LNCaP clone FGC (cell line): ENCODE results near the gene IL36B.

Experiments
- DNase-seq: peaks from one replicate; pipeline ENCODE4 v3.0.0-alpha.2; 2011; ENCODE audit warnings: low read depth
- H3K4me3 ChIP-seq: 2 replicates; pipeline ENCODE4 v1.5.1; 2011; ENCODE audit warnings: mild to moderate bottlenecking, low read depth, low read length, control low read depth
- TF ChIP-seq, protein P1 (sequence below): IDR thresholded peaks from 2 replicates; pipeline ENCODE4 v1.5.1; 2012; ENCODE audit warnings: mild to moderate bottlenecking; ENCODE audit not compliant: control insufficient read depth, insufficient read depth; ENCODE audit errors: extremely low read depth

IL36B gene

GRCh38 chr2:112993831-112994230, 58.8 kb downstream of the IL36B start:
- no peak for DNase-seq
- H3K4me3 ChIP-seq = no peak overlapping the region
- TF ChIP-seq, protein P1, sequence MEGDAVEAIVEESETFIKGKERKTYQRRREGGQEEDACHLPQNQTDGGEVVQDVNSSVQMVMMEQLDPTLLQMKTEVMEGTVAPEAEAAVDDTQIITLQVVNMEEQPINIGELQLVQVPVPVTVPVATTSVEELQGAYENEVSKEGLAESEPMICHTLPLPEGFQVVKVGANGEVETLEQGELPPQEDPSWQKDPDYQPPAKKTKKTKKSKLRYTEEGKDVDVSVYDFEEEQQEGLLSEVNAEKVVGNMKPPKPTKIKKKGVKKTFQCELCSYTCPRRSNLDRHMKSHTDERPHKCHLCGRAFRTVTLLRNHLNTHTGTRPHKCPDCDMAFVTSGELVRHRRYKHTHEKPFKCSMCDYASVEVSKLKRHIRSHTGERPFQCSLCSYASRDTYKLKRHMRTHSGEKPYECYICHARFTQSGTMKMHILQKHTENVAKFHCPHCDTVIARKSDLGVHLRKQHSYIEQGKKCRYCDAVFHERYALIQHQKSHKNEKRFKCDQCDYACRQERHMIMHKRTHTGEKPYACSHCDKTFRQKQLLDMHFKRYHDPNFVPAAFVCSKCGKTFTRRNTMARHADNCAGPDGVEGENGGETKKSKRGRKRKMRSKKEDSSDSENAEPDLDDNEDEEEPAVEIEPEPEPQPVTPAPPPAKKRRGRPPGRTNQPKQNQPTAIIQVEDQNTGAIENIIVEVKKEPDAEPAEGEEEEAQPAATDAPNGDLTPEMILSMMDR = no peak

DNA sequence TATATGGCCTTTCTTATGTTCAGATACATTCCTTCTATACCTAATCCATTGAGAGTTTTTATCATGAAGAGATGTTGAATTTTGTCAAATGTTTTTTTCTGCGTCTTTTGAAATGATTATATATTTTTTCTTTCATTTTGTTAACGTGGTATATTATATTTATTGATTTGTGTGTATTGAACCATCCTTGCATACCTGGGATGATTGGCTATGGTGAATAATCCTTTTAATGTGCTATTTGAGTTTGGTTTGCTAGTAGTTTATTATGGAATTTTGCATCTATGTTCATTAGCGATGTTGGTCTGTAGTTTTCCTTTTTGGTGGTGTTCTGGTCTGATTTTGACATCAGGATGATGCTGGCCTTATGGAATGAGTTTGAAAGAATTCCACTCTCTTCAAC, 63.1 kb downstream of the IL36B start:
- no peak overlapping the region for H3K4me3 ChIP-seq
- no peak for DNase-seq
- TF ChIP-seq, protein P1 = no peak

DNA sequence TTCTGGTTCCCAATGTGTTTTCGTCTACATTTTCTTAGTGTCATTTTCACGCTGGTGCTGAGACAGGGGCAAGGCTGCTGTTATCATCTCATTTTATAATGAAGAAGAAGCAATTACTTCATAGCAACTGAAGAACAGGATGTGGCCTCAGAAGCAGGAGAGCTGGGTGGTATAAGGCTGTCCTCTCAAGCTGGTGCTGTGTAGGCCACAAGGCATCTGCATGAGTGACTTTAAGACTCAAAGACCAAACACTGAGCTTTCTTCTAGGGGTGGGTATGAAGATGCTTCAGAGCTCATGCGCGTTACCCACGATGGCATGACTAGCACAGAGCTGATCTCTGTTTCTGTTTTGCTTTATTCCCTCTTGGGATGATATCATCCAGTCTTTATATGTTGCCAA, 67.6 kb downstream of the IL36B start:
- no peak for DNase-seq
- TF ChIP-seq, protein P1 = no peak
- H3K4me3 ChIP-seq = no peak overlapping the region

DNA sequence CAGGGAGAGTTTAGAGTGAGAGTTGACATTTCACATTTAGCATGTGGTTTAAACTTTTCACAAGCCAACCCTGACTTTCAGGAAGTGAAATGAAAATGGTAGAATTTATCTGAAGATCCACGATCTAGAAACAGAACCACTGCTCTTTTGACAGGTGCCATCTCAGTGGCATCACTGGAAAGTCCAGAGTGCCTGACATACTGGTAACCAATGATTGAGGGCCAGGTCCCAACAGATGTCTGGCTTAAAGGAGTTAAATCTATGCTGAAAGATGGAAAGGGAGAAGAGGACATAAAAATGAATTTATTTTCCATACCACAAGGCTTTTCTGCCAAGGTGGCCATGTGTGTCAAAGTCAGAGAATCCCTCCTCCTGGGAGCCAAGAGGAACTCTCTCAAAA, 72.1 kb downstream of the IL36B start:
- TF ChIP-seq, protein P1 = no peak

GRCh38 chr2:112979731-112980130, 72.9 kb downstream of the IL36B start:
- no peak for DNase-seq
- H3K4me3 ChIP-seq = no peak overlapping the region
- TF ChIP-seq, protein P1 = no peak

More for the DNA sequence above, 72.1 kb downstream of the IL36B start:
- no peak overlapping the region for H3K4me3 ChIP-seq
- no peak for DNase-seq

- TF ChIP-seq, protein P1 = no peak
- DNase-seq = no peak
- no peak within 1 kb of the TSS for H3K4me3 ChIP-seq
Observed at GRCh38 chr2:112977559-112978056, 75.1 kb downstream of the IL36B start, which contains the start of gene IL36G. TSS of gene IL36G (plus strand) at chr2:112978006. CDS start at chr2:112978639, 633 bp downstream.
